Left lung (tissue), 10 donors: Measurements from ENCODE around the gene DHCR24. TPM values are rescaled to one million over a fixed set of nuclear protein-coding genes. Genes with fewer than 3 reads are reported as not detected.

Experiments used
- ATAC-seq: fragments of 200-7000 bp; cut with Tn5 transposase; one replicate; pipeline ENCODE4 v1.9.1; 2020; ENCODE audit warnings: moderate library complexity
- DNase-seq, 4 donors: peaks; one replicate each; pipeline ENCODE4 v3.0.0-alpha.2; 2013 to 2020
- H3K27ac ChIP-seq, 2 donors: fragments of 200-600 bp; sonication (generic) in 1 of 2; one replicate each; pipeline versions ENCODE4 v1.5.0 to v1.8.0; 2020 to 2021
- H3K27me3 ChIP-seq, 2 donors: fragments of 200-600 bp; sonication (generic) in 1 of 2; one replicate each; pipeline versions ENCODE4 v1.5.0 to v1.8.0; 2020 to 2021
- H3K36me3 ChIP-seq, 2 donors: fragments of 200-600 bp; sonication (generic) in 1 of 2; one replicate each; pipeline versions ENCODE4 v1.5.0 to v1.8.0; 2020 to 2021
- H3K4me1 ChIP-seq, 2 donors: fragments of 200-600 bp; one replicate each; pipeline ENCODE4 v1.8.0; 2021
- H3K4me3 ChIP-seq, 2 donors: fragments of 200-600 bp; sonication (generic) in 1 of 2; one replicate each; pipeline versions ENCODE4 v1.5.0 to v1.8.0; 2020 to 2021; ENCODE audit warnings: mild to moderate bottlenecking in 1 of 2
- H3K9me3 ChIP-seq, 2 donors: fragments of 200-600 bp; sonication (generic) in 1 of 2; one replicate each; pipeline versions ENCODE4 v1.5.0 to v1.8.0; 2020 to 2021
- CTCF ChIP-seq, 2 donors: fragments of 200-600 bp; sonication (generic) in 1 of 2; IDR thresholded peaks; one replicate each; pipeline versions ENCODE4 v1.5.0 to v1.8.0; 2021; ENCODE audit warnings: antibody characterized with exemption in 2 of 2
- intact Hi-C, 2 donors: fragments of 100-400 bp; cut with DNase I; formaldehyde crosslinking; loops; one replicate each; pipeline versions ENCODE4 v1.11.2 to v1.14.2; 2022
- polyA plus RNA-seq, 6 donors: library from polyadenylated mRNA; unstranded; fragments of 120-200 nt; gene quantifications; one replicate each; pipeline ENCODE4 v1.2.1, GENCODE V29; 2013; ENCODE audit not compliant: insufficient read length in 6 of 6
- total RNA-seq, 2 donors: library from RNA; stranded (reverse); fragmentation: NEBNext Ultra II Directional; extraction: Animal tissue kit (Norgen Biotek cat#: 25700); gene quantifications; one replicate each; pipeline ENCODE4 v1.2.1, GENCODE V29; 2021
- donor health status: DM: no; HTN: yes; CAD: no.
- donor health status: DM: no; HTN: no; CAD: no.

Gene DHCR24
- total and polyA plus RNA-seq, 8 donors, result 30.1 to 741 (median 51.2) TPM

GRCh38 chr1:54864460-54865208 lies 22.4 kb downstream of the DHCR24 start:
- intact Hi-C loops, result no loop called here
- H3K27ac ChIP-seq, result no peak overlapping the region
- no peak for ATAC-seq
- H3K4me3 ChIP-seq, result no peak overlapping the region
- H3K4me1 ChIP-seq, result no peaks in the 10 kb centered on the region
- TF ChIP-seq CTCF (IDR thresholded peaks at IDR 0.05), result no peak
- no peaks in the 10 kb centered on the region for H3K27me3 ChIP-seq
- DNase-seq, result no peak
- peaks cover 3 to 99% of the 10 kb centered on the region in 2 donors for H3K36me3 ChIP-seq
- no peaks in the 10 kb centered on the region for H3K9me3 ChIP-seq

- Histone ChIP-seq H3K36me3 (peaks cover 3 to 99% of the 10 kb centered on the region in 2 donors), H3K27me3 (no peaks in the 10 kb centered on the region), H3K4me3 (no peak overlapping the region), H3K4me1 (peaks cover 0 to 2% of the 10 kb centered on the region in 2 donors), H3K27ac (no peak overlapping the region), H3K9me3 (no peaks in the 10 kb centered on the region)
- TF ChIP-seq CTCF (IDR thresholded peaks at IDR 0.05), result no peak
- DNase-seq (no peak), ATAC-seq (no peak)
- intact Hi-C loops, result no loop called here
Observed at GRCh38 chr1:54863267-54863665, 23.7 kb downstream of the DHCR24 start.

- H3K9me3 ChIP-seq, result no peaks in the 10 kb centered on the region
- H3K36me3 ChIP-seq, result peaks cover 3 to 92% of the 10 kb centered on the region in 2 donors
- no peak overlapping the region for H3K4me3 ChIP-seq
- no peaks in the 10 kb centered on the region for H3K27me3 ChIP-seq
- DNase-seq (no peak), ATAC-seq (no peak)
- peaks cover 0 to 17% of the 10 kb centered on the region in 2 donors for H3K4me1 ChIP-seq
- intact Hi-C loops, result no loop called here
- no peak for TF ChIP-seq CTCF (IDR thresholded peaks at IDR 0.05)
- H3K27ac ChIP-seq, result no peak overlapping the region
Observed at GRCh38 chr1:54861070-54861761, 25.8 kb downstream of the DHCR24 start.

GRCh38 chr1:54859700-54860391 lies 27.1 kb downstream of the DHCR24 start:
- Histone ChIP-seq H3K27me3 (no peaks in the 10 kb centered on the region), H3K9me3 (no peaks in the 10 kb centered on the region), H3K4me1 (peaks cover 0 to 17% of the 10 kb centered on the region in 2 donors), H3K4me3 (no peak overlapping the region), H3K36me3 (peaks cover 3 to 91% of the 10 kb centered on the region in 2 donors), H3K27ac (no peak overlapping the region)
- ATAC-seq (no peak), DNase-seq (no peak)
- no peak for TF ChIP-seq CTCF (IDR thresholded peaks at IDR 0.05)
- intact Hi-C loops, result no loop called here
